ENCODE results near the gene NEURL3.
"Not testable (repeated sequence)": the region's sequence is repeated elsewhere in the genome, so short reads cannot be mapped to it uniquely, and the experiment has no call there.

Gene NEURL3

GRCh38 chr2:96468904-96469303 is 36.3 kb downstream of the NEURL3 start:
- Histone ChIP-seq H3K36me3 (no peaks in the 10 kb centered on the region), H3K4me1 (ENCODE audit: control insufficient read depth in 1 of 2, insufficient read depth in 1 of 2, low read depth in 1 of 2, low read length in 1 of 2) (peaks cover 0 to 4% of the 10 kb centered on the region in 2 experiments), H3K27ac (no peak overlapping the region), H3K27me3 (peaks cover 19% of the 10 kb centered on the region), H3K9me3 (no peaks in the 10 kb centered on the region), H3K4me3 (ENCODE audit: low read depth in 1 of 2, low read length in 1 of 2) (no peak overlapping the region)
- no peak for TF ChIP-seq CTCF (IDR thresholded peaks at IDR 0.05)

GRCh38 chr2:96464651-96465050 is 40.5 kb downstream of the NEURL3 start:
- TF ChIP-seq CTCF (IDR thresholded peaks at IDR 0.05), result no peak
- no peaks in the 10 kb centered on the region for H3K27me3 ChIP-seq
- H3K9me3 ChIP-seq, result no peaks in the 10 kb centered on the region
- H3K4me1 ChIP-seq (ENCODE audit: control insufficient read depth in 1 of 2, insufficient read depth in 1 of 2, low read depth in 1 of 2, low read length in 1 of 2), result no peaks in the 10 kb centered on the region
- H3K27ac ChIP-seq, result no peak overlapping the region
- H3K36me3 ChIP-seq, result no peaks in the 10 kb centered on the region
- no peak overlapping the region for H3K4me3 ChIP-seq (ENCODE audit: low read depth in 1 of 2, low read length in 1 of 2)

GRCh38 chr2:96464061-96464460 is 41.1 kb downstream of the NEURL3 start:
- H3K9me3 ChIP-seq, result no peaks in the 10 kb centered on the region
- H3K4me1 ChIP-seq (ENCODE audit: control insufficient read depth in 1 of 2, insufficient read depth in 1 of 2, low read depth in 1 of 2, low read length in 1 of 2), result no peaks in the 10 kb centered on the region
- no peak for TF ChIP-seq CTCF (IDR thresholded peaks at IDR 0.05)
- no peak overlapping the region for H3K27ac ChIP-seq
- H3K4me3 ChIP-seq (ENCODE audit: low read depth in 1 of 2, low read length in 1 of 2), result no peak overlapping the region
- no peaks in the 10 kb centered on the region for H3K36me3 ChIP-seq
- H3K27me3 ChIP-seq, result no peaks in the 10 kb centered on the region

GRCh38 chr2:96463119-96463518 is 42.0 kb downstream of the NEURL3 start:
- no peaks in the 10 kb centered on the region for H3K27me3 ChIP-seq
- TF ChIP-seq CTCF (IDR thresholded peaks at IDR 0.05), result no peak

GRCh38 chr2:96461616-96462015 is 43.5 kb downstream of the NEURL3 start:
- H3K36me3 ChIP-seq; H3K27me3 ChIP-seq; H3K27ac ChIP-seq; H3K9me3 ChIP-seq; H3K4me3 ChIP-seq (ENCODE audit: low read depth in 1 of 2, low read length in 1 of 2); H3K4me1 ChIP-seq (ENCODE audit: control insufficient read depth in 1 of 2, insufficient read depth in 1 of 2, low read depth in 1 of 2, low read length in 1 of 2): not testable (repeated sequence)

More at GRCh38 chr2:96463119-96463518, 42.0 kb downstream of the NEURL3 start:
- H3K36me3 ChIP-seq, result no peaks in the 10 kb centered on the region
- H3K4me1 ChIP-seq (ENCODE audit: control insufficient read depth in 1 of 2, insufficient read depth in 1 of 2, low read depth in 1 of 2, low read length in 1 of 2), result no peaks in the 10 kb centered on the region
- H3K27ac ChIP-seq, result no peak overlapping the region
- no peak overlapping the region for H3K4me3 ChIP-seq (ENCODE audit: low read depth in 1 of 2, low read length in 1 of 2)
- H3K9me3 ChIP-seq, result no peaks in the 10 kb centered on the region

GRCh38 chr2:96452053-96452452 is 53.1 kb downstream of the NEURL3 start:
- no peaks in the 10 kb centered on the region for H3K27me3 ChIP-seq
- TF ChIP-seq CTCF (IDR thresholded peaks at IDR 0.05), result no peak
- no peaks in the 10 kb centered on the region for H3K36me3 ChIP-seq
- H3K9me3 ChIP-seq, result no peaks in the 10 kb centered on the region
- no peaks in the 10 kb centered on the region for H3K4me1 ChIP-seq (ENCODE audit: control insufficient read depth in 1 of 2, insufficient read depth in 1 of 2, low read depth in 1 of 2, low read length in 1 of 2)
- H3K27ac ChIP-seq, result no peak overlapping the region
- H3K4me3 ChIP-seq (ENCODE audit: low read depth in 1 of 2, low read length in 1 of 2), result no peak overlapping the region

Measured in neutrophil (primary cell).